Sciatic nerve (tissue), 2 donors: ENCODE data around the gene NUDT5. TPM values are rescaled to one million over a fixed set of nuclear protein-coding genes. Genes with fewer than 3 reads are reported as not detected.

Experiments used
- ATAC-seq: fragments of 200-7000 bp; cut with Tn5 transposase; one replicate; pipeline ENCODE4 v1.9.1; 2020; ENCODE audit warnings: mild to moderate bottlenecking, moderate library complexity
- DNase-seq: peaks from one replicate; pipeline ENCODE4 v3.0.0-alpha.2; 2020; ENCODE audit warnings: low spot score
- intact Hi-C: fragments of 100-400 bp; cut with DNase I; formaldehyde crosslinking; loops from one replicate; pipeline ENCODE4 v1.14.2; 2022
- total RNA-seq: library from RNA; stranded (reverse); fragmentation: NEBNext Ultra II Directional; extraction: Animal tissue kit (Norgen Biotek cat#: 25700); gene quantifications from one replicate; pipeline ENCODE4 v1.2.1, GENCODE V29; 2021
- donor health status: DM: no; HTN: no; CAD: no.
- donor health status: DM: no; HTN: no; CAD: no.

The NUDT5 gene
- total RNA-seq, 1 donor from 2014 or later, result 36.2 TPM

DNA sequence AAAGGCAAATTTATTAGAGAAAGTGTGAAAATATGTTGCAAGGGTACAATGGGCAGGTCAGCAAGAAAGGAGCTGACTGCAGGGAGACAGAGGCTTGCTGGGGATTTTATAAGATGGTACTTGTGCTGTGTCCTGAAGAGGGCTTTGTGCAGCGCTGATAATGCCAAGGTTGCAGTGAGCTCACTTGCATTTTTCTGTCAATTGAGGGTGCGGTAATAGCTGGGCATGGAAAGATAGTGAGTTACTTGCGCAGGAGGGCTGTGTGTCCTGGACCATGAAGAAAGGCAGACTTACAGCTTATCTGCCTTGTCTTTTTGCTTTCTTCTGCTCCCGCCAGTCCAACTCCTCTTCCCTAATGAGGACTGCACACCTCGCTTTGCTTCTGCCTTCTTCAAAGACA, 12.8 kb upstream of the NUDT5 start:
- intact Hi-C loops, result no loop called here
- no peak for ATAC-seq
- no peak for DNase-seq

- DNase-seq (no peak), ATAC-seq (no peak)
- intact Hi-C loops, result no loop called here
Measured at GRCh38 chr10:12207114-12207513, 11.4 kb upstream of the NUDT5 start.

- DNase-seq (no peak), ATAC-seq (no peak)
- intact Hi-C loops, result no loop called here
Measured at GRCh38 chr10:12205082-12205481, 9.4 kb upstream of the NUDT5 start.

GRCh38 chr10:12202226-12202625, 6.5 kb upstream of the NUDT5 start:
- intact Hi-C loops, result no loop called here
- no peak for DNase-seq

GRCh38 chr10:12201543-12201942, 5.9 kb upstream of the NUDT5 start:
- ATAC-seq, result no peak
- no peak for DNase-seq
- intact Hi-C loops, result no loop called here

More at GRCh38 chr10:12202226-12202625, 6.5 kb upstream of the NUDT5 start:
- ATAC-seq, result no peak

GRCh38 chr10:12200850-12201249, 5.2 kb upstream of the NUDT5 start:
- DNase-seq, result no peak
- intact Hi-C loops, result no loop called here
- ATAC-seq, result no peak

DNA sequence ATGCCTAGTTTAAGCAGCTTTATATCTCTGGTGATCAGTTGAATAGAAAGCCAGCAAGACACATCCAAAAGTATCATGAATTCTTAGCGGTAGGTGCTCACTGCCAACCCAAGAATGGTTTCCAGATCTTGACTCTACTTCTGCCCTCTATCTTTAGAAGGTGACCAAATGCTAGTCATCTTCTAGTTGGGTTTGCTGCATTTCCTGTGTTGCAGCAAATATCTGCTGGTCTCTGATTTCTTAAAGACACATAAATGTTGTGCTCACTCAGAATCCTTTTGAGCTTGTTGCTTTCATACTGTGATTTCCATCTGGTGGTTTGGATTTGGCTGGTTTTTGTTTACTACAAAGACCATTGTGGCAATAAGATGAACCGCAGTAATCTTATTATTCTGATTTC, 2.5 kb upstream of the NUDT5 start:
- ATAC-seq (no peak), DNase-seq (no peak)
- intact Hi-C loops, result no loop called here

DNA sequence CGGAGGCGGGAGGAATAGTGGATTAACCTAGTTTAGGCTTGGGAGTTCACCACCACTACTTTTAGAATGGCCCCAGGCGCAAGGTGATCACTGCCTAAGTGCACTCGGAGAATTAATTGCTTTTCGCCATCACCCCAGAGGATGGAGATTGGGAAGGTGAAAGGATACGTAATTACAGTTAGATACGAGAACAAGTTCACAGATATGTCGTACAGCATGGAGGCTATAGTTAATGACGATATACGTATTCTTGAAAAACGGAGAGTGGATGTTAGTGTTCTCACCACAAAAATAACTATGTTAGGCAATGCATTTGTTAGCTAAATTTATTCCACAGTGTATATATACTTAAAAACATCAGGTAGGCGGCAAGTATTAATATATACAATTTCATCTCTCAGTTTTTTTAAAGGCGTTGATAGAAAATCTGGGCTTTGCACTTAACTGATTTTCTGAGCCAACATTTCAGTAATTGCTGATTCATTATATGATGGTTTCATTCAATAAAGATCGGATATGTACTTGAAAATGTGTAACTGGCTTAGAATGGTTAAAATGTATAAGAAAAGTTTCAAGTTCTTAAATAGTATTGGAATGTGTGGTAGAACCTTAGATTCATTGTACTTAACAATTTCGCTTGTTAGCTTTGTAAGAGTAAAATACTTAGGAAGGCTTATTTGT, 980 bp upstream of the NUDT5 start:
- no peak for DNase-seq
- intact Hi-C loops, result no loop called here
- ATAC-seq, result no peak

GRCh38 chr10:12195281-12195602, 449 bp downstream of the NUDT5 start:
- ATAC-seq, result peak; percentile 54
- DNase-seq, result no peak
- intact Hi-C loops, result no loop called here

- peak; percentile 72 for ATAC-seq
- intact Hi-C loops, result no loop called here
Measured at GRCh38 chr10:12194752-12195271, 879 bp downstream of the NUDT5 start.

DNA sequence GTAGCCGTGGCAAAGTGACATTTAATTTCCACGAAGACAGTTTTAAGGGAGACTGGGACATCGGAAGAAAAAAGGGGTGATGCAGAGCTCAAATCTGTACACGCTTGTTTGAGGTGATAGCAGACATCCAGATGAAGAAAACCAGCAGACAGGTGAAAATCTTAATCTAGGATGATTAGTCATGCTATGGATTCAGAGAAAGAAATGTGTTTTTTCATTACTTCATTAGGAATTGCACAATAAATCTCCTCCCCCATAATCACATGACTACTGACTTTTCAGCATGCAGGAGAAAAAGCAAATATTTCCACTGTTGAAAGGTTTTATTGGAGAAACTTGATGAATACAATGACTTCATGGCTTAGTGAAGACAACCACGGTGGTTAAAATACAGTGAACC, 2.5 kb downstream of the NUDT5 start:
- intact Hi-C loops, result no loop called here
- ATAC-seq, result no peak

More at GRCh38 chr10:12194752-12195271, 879 bp downstream of the NUDT5 start:
- peak; percentile 66 for DNase-seq

DNA sequence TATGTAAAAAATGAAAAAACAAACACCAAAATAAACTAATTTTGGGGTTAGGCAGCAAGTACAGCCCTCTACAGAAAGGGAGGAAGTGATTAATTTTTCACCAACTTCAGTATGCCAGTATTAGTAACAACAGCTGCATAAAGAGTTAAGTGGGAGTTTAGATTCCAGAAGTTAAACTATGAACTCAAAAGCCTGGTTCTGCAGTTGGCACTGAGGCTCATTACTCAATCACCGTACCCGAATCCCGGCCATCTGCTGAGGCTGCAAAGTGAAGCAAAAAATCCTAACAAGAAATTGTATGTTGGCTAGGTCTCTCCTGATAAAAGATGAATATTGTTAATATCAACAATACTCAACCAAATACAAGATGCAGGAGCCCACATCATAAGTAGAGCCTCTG, 4.0 kb downstream of the NUDT5 start:
- intact Hi-C loops, result no loop called here
- ATAC-seq (no peak), DNase-seq (no peak)

More for the DNA sequence above, 2.5 kb downstream of the NUDT5 start:
- no peak for DNase-seq

DNA sequence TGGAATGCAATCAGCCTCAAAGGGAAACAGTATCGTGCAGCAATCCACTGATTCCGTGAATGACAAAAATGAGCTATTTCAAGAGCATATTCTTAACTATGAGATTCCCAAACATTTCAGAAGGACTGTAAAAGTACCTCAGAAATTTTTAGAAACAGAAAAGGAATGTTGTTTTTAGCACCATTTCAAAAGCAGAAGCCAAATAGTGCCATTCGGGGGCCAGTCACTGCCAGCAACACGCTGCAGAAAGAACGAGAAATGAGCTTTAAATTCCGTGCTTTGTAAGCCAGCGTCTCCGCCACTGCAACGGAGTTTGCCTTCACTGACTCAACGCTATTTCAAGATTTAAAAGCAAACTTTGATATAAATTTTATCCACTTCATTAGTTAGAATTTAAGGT, 6.3 kb downstream of the NUDT5 start:
- intact Hi-C loops, result no loop called here
- ATAC-seq, result no peak
- no peak for DNase-seq

- DNase-seq (no peak), ATAC-seq (no peak)
- intact Hi-C loops, result no loop called here
Measured at GRCh38 chr10:12188656-12189055, 7.0 kb downstream of the NUDT5 start.

DNA sequence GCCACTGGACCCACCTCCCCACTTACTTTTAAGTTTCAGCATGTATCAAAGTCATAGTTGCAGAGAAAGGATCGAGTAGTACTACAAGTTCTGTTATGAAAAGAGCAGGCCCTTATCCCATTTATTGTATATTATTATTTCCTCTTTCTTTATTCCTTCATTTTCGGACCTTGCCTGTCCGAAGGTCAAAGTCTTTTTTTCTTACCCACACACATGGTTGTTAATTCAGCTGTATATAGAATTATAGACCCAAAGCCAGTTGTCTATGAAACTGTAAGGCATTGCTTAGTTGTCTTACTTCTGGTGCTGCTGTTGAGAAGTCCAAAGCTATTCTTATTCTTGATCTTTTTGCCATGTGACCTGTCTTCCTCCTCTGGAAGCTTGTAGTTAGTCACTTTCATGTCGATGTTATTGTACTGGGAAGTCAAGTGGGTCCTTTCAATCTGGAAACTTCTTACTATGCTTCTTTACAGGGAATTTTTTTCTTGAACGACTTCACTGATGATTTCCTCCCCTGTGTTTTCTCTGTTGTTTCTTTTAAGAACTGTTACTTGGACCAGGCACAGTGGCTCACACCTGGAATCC, 8.3 kb downstream of the NUDT5 start:
- intact Hi-C loops, result no loop called here
- ATAC-seq (no peak), DNase-seq (no peak)

GRCh38 chr10:12186323-12186722, 9.4 kb downstream of the NUDT5 start:
- ATAC-seq (no peak), DNase-seq (no peak)
- intact Hi-C loops, result no loop called here

DNA sequence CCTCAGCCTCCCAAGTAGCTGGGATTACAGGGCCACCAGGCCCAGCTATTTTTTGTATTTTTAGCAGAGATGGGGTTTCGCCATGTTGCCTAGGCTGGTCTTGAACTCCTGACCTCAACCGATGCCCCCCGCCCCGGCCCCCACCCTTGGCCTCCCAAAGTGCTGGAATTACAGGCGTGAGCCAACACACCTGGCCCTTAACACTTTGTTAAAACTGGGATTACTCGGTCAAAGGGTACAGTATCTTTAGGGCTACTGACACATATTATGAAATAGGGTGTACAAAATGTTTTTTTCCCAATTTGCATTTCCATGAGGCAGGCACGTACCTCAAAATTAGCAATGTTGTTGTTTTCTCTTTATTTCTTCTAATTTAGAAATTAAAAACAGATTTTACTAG, 11.5 kb downstream of the NUDT5 start:
- intact Hi-C loops, result no loop called here
- ATAC-seq, result no peak

DNA sequence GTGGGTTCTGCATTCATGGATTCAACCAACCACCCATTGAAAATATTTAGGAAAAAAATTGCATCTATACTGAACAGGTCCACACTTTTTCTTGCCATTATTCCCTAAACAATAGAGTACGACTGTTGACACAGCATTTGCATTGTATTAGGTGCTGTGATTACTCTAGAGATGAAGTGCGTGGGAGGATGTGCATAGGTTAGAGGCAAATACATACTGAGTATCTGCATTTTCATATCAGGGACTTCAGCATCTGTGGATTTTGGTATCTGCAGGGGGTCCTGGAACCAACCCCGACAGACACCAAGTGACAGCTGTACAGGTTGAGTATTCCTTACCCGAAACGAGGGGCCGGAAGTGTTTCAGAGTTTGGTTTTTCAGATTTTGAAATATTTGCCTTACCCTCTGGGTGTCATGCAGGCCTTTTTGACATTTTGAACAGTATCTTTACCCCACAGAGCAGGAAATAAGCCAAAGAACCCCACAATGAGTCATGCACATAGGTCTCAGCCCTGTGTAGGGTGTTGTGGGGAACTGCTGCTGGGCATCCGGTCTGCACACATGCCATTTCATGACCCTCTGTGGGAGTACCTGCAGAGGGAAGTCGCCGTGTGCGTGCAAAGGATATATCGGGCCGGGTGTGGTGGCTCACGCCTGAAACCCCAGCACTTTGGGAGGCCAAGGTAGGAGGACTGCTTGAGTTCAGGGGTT, 14.5 kb downstream of the NUDT5 start:
- intact Hi-C loops, result no loop called here
- ATAC-seq (no peak), DNase-seq (no peak)

More for the DNA sequence above, 11.5 kb downstream of the NUDT5 start:
- DNase-seq, result no peak

- DNase-seq (no peak), ATAC-seq (no peak)
- intact Hi-C loops, result no loop called here
Measured at GRCh38 chr10:12180221-12180974, 15.3 kb downstream of the NUDT5 start.
